B cell (primary cell): ENCODE results near the gene ABCA1. TPM values are rescaled to one million over a fixed set of nuclear protein-coding genes. Genes with fewer than 3 reads are reported as not detected.

ENCODE experiments used
- ATAC-seq: fragments of 200-7000 bp; cut with Tn5 transposase; one replicate; pipeline ENCODE4 v1.10.0; 2021; ENCODE audit warnings: low read depth, mild to moderate bottlenecking, moderate number of reproducible peaks, moderate library complexity
- CTCF ChIA-PET: fragments of 350-600 bp; sonication (Branson Sonifier 250); formaldehyde crosslinking; loops from one replicate; lab custom pipeline; 2021; ENCODE audit warnings: antibody characterized with exemption, inconsistent platforms; lab: Charles Lee
- POLR2A ChIA-PET: fragments of 350-600 bp; sonication (Branson Sonifier 250); formaldehyde crosslinking; loops from one replicate; lab custom pipeline; 2021; ENCODE audit warnings: antibody characterized with exemption; lab: Charles Lee
- DNase-seq: peaks from one replicate; pipeline ENCODE4 v3.0.0; 2013
- H2AFZ ChIP-seq: 2 replicates; pipeline ENCODE4 v1.6.1; 2012; ENCODE audit warnings: mild to moderate bottlenecking, low read depth, low read length; ENCODE audit not compliant: insufficient read depth, poor library complexity, severe bottlenecking
- H3K27ac ChIP-seq, 2 donors: 1 replicate in 1 of 2; 2 replicates in 1 of 2; pipeline ENCODE4 v1.5.1; 2012 to 2013; ENCODE audit warnings: low read length in 2 of 2, mild to moderate bottlenecking in 2 of 2, moderate library complexity in 1 of 2
- H3K27me3 ChIP-seq, 4 experiments: fragments of 200-600 bp in 1 of 4; sonication (generic) in 1 of 4; replicated peaks in 1 of 4; 1 replicate in 2 of 4; 2 replicates in 2 of 4; pipeline versions ENCODE4 v1.6.1 to v1.7.0; 2013 to 2016; ENCODE audit warnings: low read length in 3 of 4, mild to moderate bottlenecking in 2 of 4, mixed read lengths in 1 of 4, moderate library complexity in 1 of 4; ENCODE audit not compliant: insufficient read depth in 4 of 4, control insufficient read depth in 3 of 4; ENCODE audit errors: control extremely low read depth in 1 of 4
- H3K36me3 ChIP-seq, 2 experiments: replicated peaks in 1 of 2; 1 replicate in 1 of 2; 2 replicates in 1 of 2; pipeline versions ENCODE4 v1.6.1 to v1.7.1; 2013; ENCODE audit warnings: low read length in 1 of 2; ENCODE audit not compliant: insufficient read depth in 2 of 2, control insufficient read depth in 1 of 2; ENCODE audit errors: control extremely low read depth in 1 of 2, extremely low read depth in 1 of 2
- H3K4me1 ChIP-seq, 2 donors: fragments of 200-600 bp in 1 of 2; sonication (generic) in 1 of 2; 1 replicate in 1 of 2; 2 replicates in 1 of 2; pipeline versions ENCODE4 v1.5.1 to v1.6.1; 2013 to 2017; ENCODE audit warnings: low read length in 2 of 2; ENCODE audit not compliant: control insufficient read depth in 2 of 2, insufficient read depth in 2 of 2
- H3K4me2 ChIP-seq: replicated peaks from 2 replicates; pipeline ENCODE3; 2012; ENCODE audit warnings: mild to moderate bottlenecking, low read depth, low read length; ENCODE audit not compliant: poor library complexity, severe bottlenecking
- H3K4me3 ChIP-seq, 5 experiments: fragments of 200-600 bp in 1 of 5; sonication (generic) in 1 of 5; 1 replicate in 3 of 5; 2 replicates in 2 of 5; pipeline versions ENCODE4 v1.5.1 to v1.7.0; 2011 to 2016; ENCODE audit warnings: low read length in 4 of 5, mild to moderate bottlenecking in 4 of 5, low read depth in 2 of 5, control low read depth in 1 of 5, moderate library complexity in 1 of 5; ENCODE audit not compliant: insufficient read depth in 1 of 5; ENCODE audit errors: control extremely low read depth in 1 of 5, extremely low read depth in 1 of 5
- H3K79me2 ChIP-seq: fragments of 200-600 bp; sonication (generic); one replicate; pipeline ENCODE4 v1.6.0; 2016; ENCODE audit warnings: low read length; ENCODE audit not compliant: control insufficient read depth, insufficient read depth
- H3K9ac ChIP-seq: fragments of 200-600 bp; sonication (generic); 2 replicates; pipeline ENCODE4 v1.6.1; 2017; ENCODE audit warnings: mild to moderate bottlenecking, low read length, moderate library complexity
- H3K9me3 ChIP-seq, 3 donors: one replicate each; pipeline versions ENCODE4 v1.6.1 to v1.7.1; 2013; ENCODE audit warnings: low read length in 2 of 3; ENCODE audit not compliant: control insufficient read depth in 2 of 3, insufficient read depth in 1 of 3; ENCODE audit errors: control extremely low read depth in 1 of 3
- H4K20me1 ChIP-seq: 2 replicates; pipeline ENCODE4 v1.6.0; 2012; ENCODE audit warnings: mild to moderate bottlenecking, low read length; ENCODE audit not compliant: insufficient read depth, control insufficient read depth, poor library complexity, severe bottlenecking
- H3K27ac Mint-ChIP-seq: one replicate; pipeline ENCODE4 v1.8.0; 2021; ENCODE audit warnings: mixed read lengths
- H3K27me3 Mint-ChIP-seq: one replicate; pipeline ENCODE4 v1.8.0; 2021; ENCODE audit warnings: mixed read lengths
- H3K4me1 Mint-ChIP-seq: one replicate; pipeline ENCODE4 v1.8.0; 2021; ENCODE audit warnings: mixed read lengths
- H3K4me3 Mint-ChIP-seq: one replicate; pipeline ENCODE4 v1.8.0; 2021; ENCODE audit warnings: mixed read lengths
- H3K9me3 Mint-ChIP-seq: one replicate; pipeline ENCODE4 v1.8.0; 2022; ENCODE audit warnings: mixed read lengths; ENCODE audit not compliant: insufficient read depth
- CTCF ChIP-seq: fragments of 200-600 bp; IDR thresholded peaks from one replicate; pipeline ENCODE4 v1.8.0; 2022; ENCODE audit warnings: antibody characterized with exemption, mild to moderate bottlenecking
- EZH2 ChIP-seq: IDR thresholded peaks from 2 replicates; pipeline ENCODE4 v1.6.1; 2012; ENCODE audit warnings: borderline replicate concordance, low read depth, mild to moderate bottlenecking, moderate library complexity, low read length; ENCODE audit not compliant: insufficient read depth, poor library complexity, severe bottlenecking
- WGBS: methylation state at CpG from one replicate; pipeline ENCODE4 v1.1.5; 2013; ENCODE audit warnings: missing lambda C conversion rate; ENCODE audit not compliant: insufficient coverage; 5-methylcytosine and 5-hydroxymethylcytosine counted together
- intact Hi-C: fragments of 100-400 bp; cut with micrococcal nuclease; formaldehyde crosslinking; loops from one replicate; pipeline ENCODE4 v1.10.0; 2022
- polyA plus RNA-seq: library from polyadenylated mRNA; depleted of rRNA; stranded (reverse); fragments of >200 nt; gene quantifications from 2 replicates; pipeline ENCODE4 v1.2.3, GENCODE V29; 2012
- total RNA-seq, 2 donors: library from RNA; stranded (reverse); fragments of 120-200 nt in 1 of 2; gene quantifications; 1 replicate in 1 of 2; 2 replicates in 1 of 2; pipeline versions ENCODE4 v1.2.3 to v1.2.4, GENCODE V29; 2013 to 2022

The ABCA1 gene
- total and polyA plus RNA-seq, 2 donors (not counting 1 experiment from before 2014, with no cell fraction given) = 5.2 to 24.0 TPM

- Histone ChIP-seq H3K27me3 (no peaks in the 10 kb centered on the region), H3K4me2 (no peak overlapping the region), H3K79me2 (no peaks in the 10 kb centered on the region), H3K36me3 (peaks cover 2 to 58% of the 10 kb centered on the region in 2 experiments), H3K4me1 (peaks cover 4 to 6% of the 10 kb centered on the region in 2 donors), H3K27ac (no peak overlapping the region), H3K9ac (no peak overlapping the region), H2AFZ (no peak overlapping the region), H3K9me3 (no peaks in the 10 kb centered on the region), H4K20me1 (peaks cover 9% of the 10 kb centered on the region), H3K4me3 (no peak overlapping the region)
- Mint-ChIP-seq H3K27me3 (no peaks in the 10 kb centered on the region), H3K4me3 (no peak overlapping the region), H3K4me1 (peaks cover 8% of the 10 kb centered on the region), H3K27ac (no peak overlapping the region), H3K9me3 (no peaks in the 10 kb centered on the region)
- intact Hi-C loops = no loop called here
- 100% methylated on average over 1 of the region's 1 CpG for WGBS
- no peak for ATAC-seq
- CTCF ChIA-PET = interaction anchor here (1.0 to 2.9 kb wide), 2 partner anchors 9 to 72 kb away, joined by 3 to 10 read pairs; no protein-coding TSS in a partner anchor
- TF ChIP-seq CTCF (no peak), EZH2 (no peak)
- DNase-seq = no peak
- POLR2A ChIA-PET = interaction anchor here (0.6 kb wide), 1 partner anchor 572 kb away, joined by 5 read pairs; no protein-coding TSS in a partner anchor
Measured at GRCh38 chr9:104854613-104855012, 73.3 kb downstream of the ABCA1 start.

DNA sequence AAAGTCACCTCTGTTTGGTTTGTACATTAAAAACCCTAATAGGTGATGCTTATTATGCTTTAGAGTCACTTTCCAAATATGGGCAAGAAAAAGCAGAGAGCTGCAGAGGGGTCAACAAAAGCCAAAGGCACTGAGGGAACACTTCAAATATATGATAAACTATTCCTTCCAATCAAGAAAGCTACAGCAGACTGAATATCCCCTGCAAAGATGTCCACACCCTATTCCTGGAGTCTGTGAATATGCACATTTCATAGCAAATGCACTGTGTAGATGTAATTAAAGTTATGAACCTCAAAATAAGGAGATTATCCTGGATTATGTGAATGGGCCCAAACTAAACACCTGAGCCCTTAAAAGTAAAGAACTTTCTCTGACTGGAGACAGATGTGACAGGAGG, 74.3 kb downstream of the ABCA1 start:
- Histone ChIP-seq H3K4me3 (no peak overlapping the region), H4K20me1 (peaks cover 9% of the 10 kb centered on the region), H3K4me2 (no peak overlapping the region), H3K79me2 (no peaks in the 10 kb centered on the region), H2AFZ (no peak overlapping the region), H3K9me3 (no peaks in the 10 kb centered on the region), H3K9ac (no peak overlapping the region), H3K4me1 (no peaks in the 10 kb centered on the region), H3K27me3 (no peaks in the 10 kb centered on the region), H3K36me3 (peaks cover 2 to 59% of the 10 kb centered on the region in 2 experiments), H3K27ac (no peak overlapping the region)
- Mint-ChIP-seq H3K9me3 (no peaks in the 10 kb centered on the region), H3K27ac (no peak overlapping the region), H3K4me1 (no peaks in the 10 kb centered on the region), H3K27me3 (no peaks in the 10 kb centered on the region), H3K4me3 (no peak overlapping the region)
- CTCF ChIA-PET = interaction anchor here (2.9 kb wide), 1 partner anchor 10 kb away, joined by 10 read pairs; no protein-coding TSS in a partner anchor
- POLR2A ChIA-PET = interaction anchor here (0.6 kb wide), 1 partner anchor 59 kb away, joined by 7 read pairs; no protein-coding TSS in a partner anchor
- no peak for TF ChIP-seq CTCF
- TF ChIP-seq EZH2 = no peak
- DNase-seq = no peak
- intact Hi-C loops = no loop called here
- ATAC-seq = no peak
